Measurements from ENCODE around the gene FOXI1. TPM values are rescaled to one million over a fixed set of nuclear protein-coding genes. Genes with fewer than 3 reads are reported as not detected.

Gene FOXI1
- not detected in 2 replicates for total RNA-seq
- long read RNA-seq, result 0 reads

- no peak for DNase-seq (ENCODE audit: low spot score, unreplicated experiment)
- Mint-ChIP-seq H3K4me3 (ENCODE audit: low read depth) (no peak within 1 kb of the TSS), H3K9me3 (ENCODE audit: low read depth) (no peaks in the 10 kb centered on the region), H3K27me3 (peaks cover 24% of the 10 kb centered on the region), H3K4me1 (ENCODE audit: low read depth) (no peaks in the 10 kb centered on the region), H3K36me3 (ENCODE audit: insufficient read depth) (no peaks in the 10 kb centered on the region), H3K27ac (no peak within 1 kb of the TSS)
- TF ChIP-seq CTCF (IDR thresholded peaks at IDR 0.05; ENCODE audit: unreplicated experiment), result no peak
These were observed at the start of gene FOXI1 for GRCh38 chr5:170105642-170106611. FOXI1 (plus strand) TSS chr5:170105897; CDS start chr5:170105958, 61 bp downstream.

- Mint-ChIP-seq H3K4me3 (ENCODE audit: low read depth) (no peak overlapping the region), H3K27ac (no peak overlapping the region), H3K4me1 (ENCODE audit: low read depth) (no peaks in the 10 kb centered on the region)
These were observed 49.0 kb upstream of the FOXI1 start for GRCh38 chr5:170056561-170057267.

GRCh38 chr5:170057311-170057710 is 48.4 kb upstream of the FOXI1 start:
- H3K4me3 Mint-ChIP-seq (ENCODE audit: low read depth), result no peak overlapping the region
- H3K36me3 Mint-ChIP-seq (ENCODE audit: insufficient read depth), result no peaks in the 10 kb centered on the region

More at GRCh38 chr5:170056561-170057267, 49.0 kb upstream of the FOXI1 start:
- H3K27me3 Mint-ChIP-seq, result peaks cover 4% of the 10 kb centered on the region
- TF ChIP-seq CTCF (IDR thresholded peaks at IDR 0.05; ENCODE audit: unreplicated experiment), result no peak
- no peak for DNase-seq (ENCODE audit: low spot score, unreplicated experiment)
- H3K36me3 Mint-ChIP-seq (ENCODE audit: insufficient read depth), result no peaks in the 10 kb centered on the region
- no peaks in the 10 kb centered on the region for H3K9me3 Mint-ChIP-seq (ENCODE audit: low read depth)

GRCh38 chr5:170059221-170059620 is 46.5 kb upstream of the FOXI1 start:
- no peak for TF ChIP-seq CTCF (IDR thresholded peaks at IDR 0.05; ENCODE audit: unreplicated experiment)
- no peaks in the 10 kb centered on the region for H3K4me1 Mint-ChIP-seq (ENCODE audit: low read depth)
- peaks cover 2% of the 10 kb centered on the region for H3K27me3 Mint-ChIP-seq
- H3K9me3 Mint-ChIP-seq (ENCODE audit: low read depth), result no peaks in the 10 kb centered on the region
- no peak for DNase-seq (ENCODE audit: low spot score, unreplicated experiment)
- H3K36me3 Mint-ChIP-seq (ENCODE audit: insufficient read depth), result no peaks in the 10 kb centered on the region
- no peak overlapping the region for H3K4me3 Mint-ChIP-seq (ENCODE audit: low read depth)
- no peak overlapping the region for H3K27ac Mint-ChIP-seq

More at GRCh38 chr5:170057311-170057710, 48.4 kb upstream of the FOXI1 start:
- Mint-ChIP-seq H3K27ac (no peak overlapping the region), H3K9me3 (ENCODE audit: low read depth) (no peaks in the 10 kb centered on the region), H3K27me3 (peaks cover 4% of the 10 kb centered on the region), H3K4me1 (ENCODE audit: low read depth) (no peaks in the 10 kb centered on the region)
- no peak for DNase-seq (ENCODE audit: low spot score, unreplicated experiment)
- TF ChIP-seq CTCF (IDR thresholded peaks at IDR 0.05; ENCODE audit: unreplicated experiment), result no peak

- Mint-ChIP-seq H3K27ac (no peak overlapping the region), H3K4me3 (ENCODE audit: low read depth) (no peak overlapping the region), H3K27me3 (peaks cover 19% of the 10 kb centered on the region), H3K9me3 (ENCODE audit: low read depth) (no peaks in the 10 kb centered on the region), H3K36me3 (ENCODE audit: insufficient read depth) (no peaks in the 10 kb centered on the region), H3K4me1 (ENCODE audit: low read depth) (no peaks in the 10 kb centered on the region)
- no peak for DNase-seq (ENCODE audit: low spot score, unreplicated experiment)
- TF ChIP-seq CTCF (IDR thresholded peaks at IDR 0.05; ENCODE audit: unreplicated experiment), result no peak
These were observed 38.5 kb upstream of the FOXI1 start for GRCh38 chr5:170067152-170067551.
